ENCODE results near the gene PA2G4. TPM values are rescaled to one million over a fixed set of nuclear protein-coding genes. Genes with fewer than 3 reads are reported as not detected.
A peak's percentile ranks its signal among the peaks of the same experiment; 100 is the strongest.

The PA2G4 gene
- total RNA-seq, 1 experiment from 2014 or later = 205 TPM

GRCh38 chr12:56086096-56086495 is 18.3 kb upstream of the PA2G4 start:
- H3K4me1 Mint-ChIP-seq (ENCODE audit: insufficient read depth, unreplicated experiment) = no peaks in the 10 kb centered on the region
- no peaks in the 10 kb centered on the region for H3K27me3 Mint-ChIP-seq (ENCODE audit: insufficient read depth, unreplicated experiment)
- ChIA-PET POLR2A (interaction anchor here (0.6 to 1.7 kb wide), 5 partner anchors 14 to 274 kb away, joined by 3 to 6 read pairs (median 3); partner anchors contain the start of genes PA2G4 and STAT2), CTCF (interaction anchor here (0.6 kb wide), 1 partner anchor 71 kb away, joined by 3 read pairs; no protein-coding TSS in a partner anchor)
- H3K27ac Mint-ChIP-seq (ENCODE audit: low read depth, unreplicated experiment) = no peak overlapping the region
- H3K36me3 Mint-ChIP-seq (ENCODE audit: insufficient read depth, unreplicated experiment) = no peaks in the 10 kb centered on the region
- intact Hi-C loops (cut with micrococcal nuclease) = no loop called here
- H3K4me3 Mint-ChIP-seq (ENCODE audit: unreplicated experiment) = no peak overlapping the region
- BruUV-seq (replicated peaks) = no TSS peak
- no peak for TF ChIP-seq CTCF (IDR thresholded peaks at IDR 0.05; ENCODE audit: unreplicated experiment)
- DNase-seq (ENCODE audit: unreplicated experiment) = peak; percentile 37
- H3K9me3 Mint-ChIP-seq (ENCODE audit: unreplicated experiment) = no peaks in the 10 kb centered on the region

- POLR2A ChIA-PET = interaction anchor here (0.6 to 1.7 kb wide), 5 partner anchors 13 to 273 kb away, joined by 3 to 6 read pairs (median 3); partner anchors contain the start of genes PA2G4 and STAT2
- TF ChIP-seq CTCF (IDR thresholded peaks at IDR 0.05; ENCODE audit: unreplicated experiment) = no peak
These were observed 17.8 kb upstream of the PA2G4 start for GRCh38 chr12:56086608-56087007.

GRCh38 chr12:56087220-56087619 is 17.1 kb upstream of the PA2G4 start:
- intact Hi-C loops (cut with micrococcal nuclease) = no loop called here
- ChIA-PET CTCF (no interaction called here), POLR2A (no interaction called here)
- Mint-ChIP-seq H3K4me3 (ENCODE audit: unreplicated experiment) (no peak overlapping the region), H3K4me1 (ENCODE audit: insufficient read depth, unreplicated experiment) (no peaks in the 10 kb centered on the region), H3K27me3 (ENCODE audit: insufficient read depth, unreplicated experiment) (no peaks in the 10 kb centered on the region), H3K9me3 (ENCODE audit: unreplicated experiment) (no peaks in the 10 kb centered on the region), H3K36me3 (ENCODE audit: insufficient read depth, unreplicated experiment) (no peaks in the 10 kb centered on the region), H3K27ac (ENCODE audit: low read depth, unreplicated experiment) (no peak overlapping the region)
- DNase-seq (ENCODE audit: unreplicated experiment) = peak; percentile 49
- BruUV-seq (replicated peaks) = no TSS peak
- no peak for TF ChIP-seq CTCF (IDR thresholded peaks at IDR 0.05; ENCODE audit: unreplicated experiment)

More at GRCh38 chr12:56086608-56087007, 17.8 kb upstream of the PA2G4 start:
- Mint-ChIP-seq H3K36me3 (ENCODE audit: insufficient read depth, unreplicated experiment) (no peaks in the 10 kb centered on the region), H3K9me3 (ENCODE audit: unreplicated experiment) (no peaks in the 10 kb centered on the region), H3K4me3 (ENCODE audit: unreplicated experiment) (no peak overlapping the region), H3K4me1 (ENCODE audit: insufficient read depth, unreplicated experiment) (no peaks in the 10 kb centered on the region), H3K27ac (ENCODE audit: low read depth, unreplicated experiment) (no peak overlapping the region), H3K27me3 (ENCODE audit: insufficient read depth, unreplicated experiment) (no peaks in the 10 kb centered on the region)
- CTCF ChIA-PET = interaction anchor here (0.6 kb wide), 1 partner anchor 72 kb away, joined by 3 read pairs; no protein-coding TSS in a partner anchor
- intact Hi-C loops (cut with micrococcal nuclease) = no loop called here
- BruUV-seq (replicated peaks) = no TSS peak
- no peak for DNase-seq (ENCODE audit: unreplicated experiment)

GRCh38 chr12:56097738-56098137 is 6.6 kb upstream of the PA2G4 start:
- no peak for TF ChIP-seq CTCF (IDR thresholded peaks at IDR 0.05; ENCODE audit: unreplicated experiment)
- Mint-ChIP-seq H3K27me3 (ENCODE audit: insufficient read depth, unreplicated experiment) (no peaks in the 10 kb centered on the region), H3K36me3 (ENCODE audit: insufficient read depth, unreplicated experiment) (peaks cover 12% of the 10 kb centered on the region), H3K4me3 (ENCODE audit: unreplicated experiment) (no peak overlapping the region), H3K27ac (ENCODE audit: low read depth, unreplicated experiment) (no peak overlapping the region), H3K9me3 (ENCODE audit: unreplicated experiment) (no peaks in the 10 kb centered on the region), H3K4me1 (ENCODE audit: insufficient read depth, unreplicated experiment) (no peaks in the 10 kb centered on the region)
- BruUV-seq (replicated peaks) = no TSS peak
- POLR2A ChIA-PET = no interaction called here
- DNase-seq (ENCODE audit: unreplicated experiment) = no peak
- intact Hi-C loops (cut with micrococcal nuclease) = no loop called here
- CTCF ChIA-PET = no interaction called here

All from MCF 10A (cell line).